Activated gamma-delta T cell treated with Interleukin-2 at 50 U/mL for 16 hours (primary cell): Measurements from ENCODE around the gene ANKUB1.

Source experiments
- DNase-seq: peaks from one replicate; pipeline ENCODE4 v3.0.0-alpha.2; 2020

The ANKUB1 gene

GRCh38 chr3:149753717-149754116 is 38.6 kb downstream of the ANKUB1 start:
- no peak for DNase-seq

- no peak for DNase-seq
Observed at GRCh38 chr3:149752788-149753136, 39.6 kb downstream of the ANKUB1 start.

- peak; percentile 63 for DNase-seq
Observed at GRCh38 chr3:149752051-149752787, 40.1 kb downstream of the ANKUB1 start, which contains the start of gene COMMD2. Gene COMMD2, minus strand, starts transcription at chr3:149752489. Its CDS starts 45 bp downstream, at chr3:149752444.

GRCh38 chr3:149751551-149751950 is 40.8 kb downstream of the ANKUB1 start:
- no peak for DNase-seq

- no peak for DNase-seq
Observed at GRCh38 chr3:149744606-149745005, 47.7 kb downstream of the ANKUB1 start.

- no peak for DNase-seq
Observed at GRCh38 chr3:149744151-149744550, 48.2 kb downstream of the ANKUB1 start.

DNA sequence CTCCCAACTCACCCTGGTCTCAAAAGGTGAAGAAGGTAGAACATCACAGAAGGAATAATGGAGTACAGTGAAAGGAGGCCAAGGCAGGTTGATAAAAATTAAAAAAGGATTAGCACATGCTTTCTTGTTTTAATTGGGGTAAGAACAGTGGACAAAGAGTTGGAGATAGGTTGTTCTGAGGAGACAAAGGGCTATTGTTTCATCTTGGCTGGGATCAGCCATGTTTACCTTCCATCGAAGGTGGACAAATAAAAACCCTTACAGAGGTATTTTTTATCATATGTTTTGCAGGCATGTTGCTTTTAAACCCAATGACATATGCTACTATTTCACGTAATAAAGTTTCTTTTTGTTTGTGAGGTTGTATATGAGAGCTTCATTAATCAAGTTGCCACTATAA is 53.0 kb downstream of the ANKUB1 start:
- DNase-seq = no peak

DNA sequence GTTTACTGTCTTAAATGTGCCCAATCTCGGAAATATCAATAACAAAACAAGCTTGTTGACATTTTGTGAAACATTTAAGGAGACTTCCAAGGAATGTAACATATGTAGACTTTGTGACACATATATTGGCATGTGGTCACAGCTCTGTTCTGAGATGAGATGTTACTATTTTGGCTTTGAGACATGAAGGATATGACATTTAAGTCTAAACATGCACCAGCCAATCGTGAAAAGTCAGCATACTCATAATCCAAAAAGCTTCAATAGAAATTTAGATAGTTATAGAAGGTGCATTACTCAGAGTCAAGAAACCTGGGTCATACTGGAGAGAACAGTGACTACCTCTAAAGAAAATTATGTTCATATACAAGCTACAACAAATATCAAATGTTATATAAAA is 53.5 kb downstream of the ANKUB1 start:
- no peak for DNase-seq

DNA sequence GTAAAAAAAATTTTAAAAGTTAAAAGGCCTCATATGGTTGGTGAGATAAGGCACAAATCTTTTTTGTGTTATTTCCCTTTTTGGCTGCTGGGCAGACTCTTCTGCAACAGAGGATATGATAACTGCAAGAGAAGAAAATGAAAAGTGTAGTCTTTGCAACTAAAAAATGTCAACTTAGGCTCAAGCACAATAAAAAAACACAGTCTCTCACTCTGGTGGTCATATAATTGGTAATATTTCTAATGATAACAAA is 55.5 kb downstream of the ANKUB1 start:
- no peak for DNase-seq

DNA sequence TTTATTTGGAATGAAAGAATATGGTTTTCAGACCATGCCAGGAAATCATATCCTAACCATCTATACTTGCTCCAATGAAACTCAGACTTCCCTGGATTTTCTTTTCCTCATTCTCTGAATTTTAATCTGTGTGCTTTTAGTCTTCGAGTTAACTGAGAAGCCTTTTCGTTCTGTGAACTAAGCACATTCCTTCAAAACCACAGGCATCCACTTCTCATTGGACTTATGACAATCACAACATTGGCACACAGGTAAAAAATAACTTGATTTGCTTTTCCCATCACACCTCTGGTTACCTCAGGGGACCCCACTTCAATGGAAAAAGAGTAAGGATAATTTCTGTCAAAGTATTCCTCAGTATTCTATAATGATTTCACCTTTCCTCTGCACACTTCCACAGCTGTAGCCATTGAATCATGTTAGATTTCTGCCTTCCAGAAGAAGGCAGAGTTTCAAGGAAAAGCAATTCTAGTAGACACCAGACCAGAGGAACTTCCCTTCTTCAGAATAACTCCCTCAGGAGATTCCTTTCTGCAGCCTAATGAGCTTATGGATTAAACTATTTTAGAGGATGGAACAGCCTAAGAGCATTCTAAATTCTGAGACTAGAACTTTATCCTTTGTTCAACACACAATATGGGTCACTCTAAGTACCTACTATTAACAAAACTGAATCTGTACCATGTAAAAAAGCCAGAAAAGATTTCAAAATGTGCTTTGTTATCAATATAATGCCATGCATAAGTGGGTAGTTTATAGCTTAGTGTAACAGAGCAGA is 56.0 kb downstream of the ANKUB1 start:
- no peak for DNase-seq

GRCh38 chr3:149732234-149732633 is 60.1 kb downstream of the ANKUB1 start:
- no peak for DNase-seq

DNA sequence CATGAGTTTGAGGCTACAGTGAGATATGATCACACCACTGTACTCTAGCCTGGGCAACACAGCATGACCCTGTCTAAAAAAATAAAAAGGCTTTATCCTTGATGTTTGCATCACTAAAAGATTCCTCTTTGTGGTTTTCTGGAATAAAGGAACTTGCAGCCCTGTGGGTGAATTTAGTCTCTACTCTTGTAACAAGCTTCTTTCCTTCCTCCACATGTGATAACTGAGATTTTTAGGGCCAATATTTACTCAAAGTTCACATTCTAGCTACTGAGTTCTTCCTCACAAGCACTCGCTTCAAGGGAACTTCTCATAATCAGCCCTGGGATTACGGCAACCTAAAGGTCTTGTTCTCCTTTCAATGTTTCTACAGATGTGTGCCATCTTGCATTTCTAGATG is 64.7 kb downstream of the ANKUB1 start:
- no peak for DNase-seq

DNA sequence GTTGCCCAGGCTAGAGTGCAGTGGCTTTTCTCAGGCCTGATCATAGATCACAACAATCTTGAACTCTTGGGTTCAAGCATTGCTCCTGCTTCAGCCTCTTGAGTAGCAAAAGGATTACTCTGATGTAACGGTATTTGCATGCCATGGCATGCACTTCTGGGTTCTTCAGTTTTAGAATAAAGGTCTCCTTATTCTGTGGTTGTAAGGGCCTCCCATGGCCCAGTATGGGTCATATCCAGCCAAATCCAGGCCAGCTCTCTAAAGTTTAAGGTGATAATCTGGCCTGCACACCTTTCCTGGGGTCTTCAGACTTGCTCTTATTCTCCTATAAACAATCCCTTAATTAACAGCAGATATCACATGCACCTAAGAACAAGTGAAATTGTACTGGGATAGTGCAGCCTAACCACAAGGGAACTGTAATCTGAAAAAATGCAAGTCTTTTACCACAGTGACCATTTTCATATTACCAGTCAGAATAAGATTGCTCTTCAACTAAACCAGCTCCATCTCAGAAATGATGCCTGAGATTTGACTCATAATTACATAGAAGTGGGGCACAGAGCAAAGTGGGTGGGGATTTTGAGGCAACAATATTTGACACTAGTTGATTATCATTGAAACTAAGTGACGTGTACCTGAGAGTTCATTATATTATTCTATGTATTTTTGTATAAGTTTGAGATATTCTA is 65.5 kb downstream of the ANKUB1 start:
- no peak for DNase-seq

- DNase-seq = no peak
Observed at GRCh38 chr3:149723781-149724180, 68.6 kb downstream of the ANKUB1 start.

- DNase-seq = no peak
Observed at GRCh38 chr3:149720918-149721317, 71.4 kb downstream of the ANKUB1 start.

GRCh38 chr3:149717391-149718056 is 74.8 kb downstream of the ANKUB1 start:
- no peak for DNase-seq

GRCh38 chr3:149716984-149717383 is 75.4 kb downstream of the ANKUB1 start:
- no peak for DNase-seq

DNA sequence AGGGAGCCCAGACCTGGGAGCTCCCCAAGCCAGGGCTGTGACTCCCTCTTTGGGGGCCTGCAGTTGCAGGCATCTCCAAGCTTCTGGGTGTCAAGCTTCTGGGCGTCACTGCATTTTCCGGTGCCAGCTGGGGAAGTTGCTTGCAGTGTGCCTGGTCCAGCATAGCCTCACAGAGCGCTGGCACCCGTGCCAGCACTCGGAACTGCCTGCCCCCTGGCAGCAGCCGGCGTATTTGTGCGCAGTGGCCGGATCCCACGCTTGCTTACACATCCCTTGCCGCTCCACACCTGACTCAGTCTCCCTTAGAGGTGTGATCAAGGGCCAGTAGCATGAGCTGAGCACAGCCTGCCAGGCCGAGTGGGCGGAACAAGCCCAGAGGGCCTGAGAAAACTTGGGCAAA is 77.1 kb downstream of the ANKUB1 start:
- no peak for DNase-seq

- DNase-seq = no peak
Observed at GRCh38 chr3:149713730-149714654, 78.4 kb downstream of the ANKUB1 start.
